B cell (primary cell): ENCODE measurements around the gene AFG3L2.

Source experiments
- EZH2 ChIP-seq: IDR thresholded peaks from 2 replicates; pipeline ENCODE4 v1.6.1; 2012; ENCODE audit warnings: borderline replicate concordance, low read depth, mild to moderate bottlenecking, moderate library complexity, low read length; ENCODE audit not compliant: insufficient read depth, poor library complexity, severe bottlenecking
- TF ChIP-seq, protein P1 (sequence below): fragments of 200-600 bp; IDR thresholded peaks from one replicate; pipeline ENCODE4 v1.8.0; 2022; ENCODE audit warnings: antibody characterized with exemption, mild to moderate bottlenecking

DNA sequence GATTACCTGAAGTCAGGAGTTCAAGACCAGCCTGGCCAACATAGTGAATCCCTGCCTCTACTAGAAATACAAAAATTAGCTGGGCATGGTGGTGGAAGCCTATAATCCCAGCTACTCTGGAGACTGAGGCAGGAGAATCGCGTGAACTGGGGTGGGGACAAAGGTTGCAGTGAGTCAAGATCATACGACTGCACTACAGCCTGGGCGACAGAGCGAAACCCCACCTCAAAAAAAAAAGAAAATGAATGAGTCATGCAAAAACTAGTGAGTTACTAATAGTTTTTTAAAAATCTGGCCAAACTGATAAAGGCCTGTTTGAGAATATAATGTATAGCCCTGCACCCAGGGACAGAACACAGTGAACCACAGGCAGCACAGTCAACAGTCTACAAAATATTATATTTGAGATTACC lies 17.5 kb downstream of the AFG3L2 start:
- TF ChIP-seq, protein P1, sequence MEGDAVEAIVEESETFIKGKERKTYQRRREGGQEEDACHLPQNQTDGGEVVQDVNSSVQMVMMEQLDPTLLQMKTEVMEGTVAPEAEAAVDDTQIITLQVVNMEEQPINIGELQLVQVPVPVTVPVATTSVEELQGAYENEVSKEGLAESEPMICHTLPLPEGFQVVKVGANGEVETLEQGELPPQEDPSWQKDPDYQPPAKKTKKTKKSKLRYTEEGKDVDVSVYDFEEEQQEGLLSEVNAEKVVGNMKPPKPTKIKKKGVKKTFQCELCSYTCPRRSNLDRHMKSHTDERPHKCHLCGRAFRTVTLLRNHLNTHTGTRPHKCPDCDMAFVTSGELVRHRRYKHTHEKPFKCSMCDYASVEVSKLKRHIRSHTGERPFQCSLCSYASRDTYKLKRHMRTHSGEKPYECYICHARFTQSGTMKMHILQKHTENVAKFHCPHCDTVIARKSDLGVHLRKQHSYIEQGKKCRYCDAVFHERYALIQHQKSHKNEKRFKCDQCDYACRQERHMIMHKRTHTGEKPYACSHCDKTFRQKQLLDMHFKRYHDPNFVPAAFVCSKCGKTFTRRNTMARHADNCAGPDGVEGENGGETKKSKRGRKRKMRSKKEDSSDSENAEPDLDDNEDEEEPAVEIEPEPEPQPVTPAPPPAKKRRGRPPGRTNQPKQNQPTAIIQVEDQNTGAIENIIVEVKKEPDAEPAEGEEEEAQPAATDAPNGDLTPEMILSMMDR, result no peak
- TF ChIP-seq EZH2, result no peak
